Endometrium (tissue), 2 donors: ENCODE measurements around the gene NAA25.
"Not testable (repeated sequence)": the region's sequence is repeated elsewhere in the genome, so short reads cannot be mapped to it uniquely, and the experiment has no call there.

Source experiments
- FAIRE-seq: peaks from 2 replicates; lab custom pipeline; 2012; peaks lifted over from hg19 to GRCh38; lab: Jason Lieb, UNC
- donor health status: control.
- donor health status: control.

The NAA25 gene

DNA sequence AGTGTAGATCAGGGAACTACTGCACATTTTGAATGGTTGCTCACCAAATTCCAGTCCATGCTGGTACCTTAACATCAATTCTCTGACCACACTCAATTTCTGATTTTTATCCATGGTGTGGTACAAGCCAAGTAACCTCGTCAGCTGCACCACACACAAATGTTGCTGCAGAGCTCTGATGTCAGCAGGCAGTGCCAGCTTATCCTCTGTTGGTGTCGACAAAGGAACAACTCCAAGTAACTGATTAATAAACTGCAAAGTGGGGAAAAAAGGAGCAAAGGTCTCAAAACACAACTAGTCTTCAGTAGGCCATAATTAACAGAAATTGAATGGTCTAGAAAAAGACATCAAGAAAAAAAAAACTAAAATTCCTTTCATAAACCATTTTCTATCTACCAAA is 47.4 kb downstream of the NAA25 start:
- no peak for FAIRE-seq

GRCh38 chr12:112049351-112049750 is 59.2 kb downstream of the NAA25 start:
- FAIRE-seq, result no peak

GRCh38 chr12:112046003-112046402 is 62.6 kb downstream of the NAA25 start:
- no peak for FAIRE-seq

GRCh38 chr12:112036614-112037013 is 72.0 kb downstream of the NAA25 start:
- not testable (repeated sequence) for FAIRE-seq

DNA sequence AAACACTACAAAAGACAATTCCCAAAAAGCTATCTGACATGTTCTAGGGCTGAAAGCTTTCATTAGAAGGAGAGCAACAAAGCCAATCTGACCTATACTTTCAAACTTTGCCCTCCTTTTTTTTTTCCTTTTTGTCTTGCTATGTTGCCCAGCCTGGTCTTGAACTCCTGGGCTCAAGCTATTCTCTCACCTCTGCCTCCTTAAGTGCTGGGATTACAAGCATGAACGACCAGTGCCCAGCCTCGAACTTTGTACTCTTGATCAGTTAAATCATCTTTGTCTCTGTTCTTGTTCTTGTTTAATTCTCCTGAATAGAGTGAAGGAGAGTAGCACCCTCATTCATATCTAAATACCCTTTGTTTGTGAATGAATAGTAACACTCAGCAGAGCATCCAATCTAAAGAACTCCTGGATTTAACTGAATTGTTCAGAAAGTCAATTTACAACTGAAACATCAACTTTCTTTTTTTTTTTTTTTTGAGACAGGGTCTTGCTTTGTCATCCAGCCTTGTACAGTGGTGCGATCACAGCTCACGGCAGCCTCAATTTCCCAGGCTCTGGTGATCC is 73.3 kb downstream of the NAA25 start:
- FAIRE-seq, result no peak

DNA sequence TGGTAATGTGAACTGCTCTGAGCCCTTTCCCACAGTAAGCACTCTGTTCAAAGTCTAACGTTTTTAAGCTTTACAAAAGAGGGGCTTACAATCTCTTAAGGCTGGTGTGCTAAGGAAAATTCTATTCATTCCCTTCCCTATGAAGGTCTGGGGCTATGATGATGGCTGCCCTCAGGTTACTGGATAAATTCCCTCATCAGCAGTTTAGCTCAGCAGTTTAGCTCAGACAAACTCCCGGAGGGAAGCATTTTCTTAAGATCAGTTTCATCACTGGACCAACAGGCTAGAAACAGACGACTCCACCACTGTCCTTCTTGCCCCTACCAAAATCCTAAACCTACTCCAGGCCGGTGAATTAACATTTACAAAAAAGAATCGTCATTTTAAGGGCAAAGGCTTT is 76.3 kb downstream of the NAA25 start:
- FAIRE-seq, result no peak

DNA sequence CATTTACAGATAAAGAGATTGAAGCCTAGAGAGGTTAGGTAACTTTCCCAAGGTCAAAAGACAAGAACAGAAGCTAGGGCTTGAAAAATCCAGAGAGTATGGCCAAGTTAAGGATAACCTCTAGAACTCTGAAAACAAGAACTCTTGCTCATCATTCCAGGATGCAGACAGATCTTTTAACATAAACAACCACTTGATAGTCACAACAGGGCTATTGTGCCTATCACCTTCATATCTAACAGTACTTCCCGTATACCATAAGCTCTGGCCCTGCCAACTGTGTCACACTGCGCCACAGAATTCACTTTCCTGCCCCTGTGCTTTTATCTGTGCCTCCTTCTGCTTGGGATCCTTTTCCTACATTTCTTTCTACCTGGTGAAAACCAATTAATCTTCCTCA is 77.1 kb downstream of the NAA25 start:
- no peak for FAIRE-seq

GRCh38 chr12:112029301-112029700 is 79.3 kb downstream of the NAA25 start:
- FAIRE-seq, result no peak

GRCh38 chr12:112025808-112026375 is 82.7 kb downstream of the NAA25 start:
- FAIRE-seq, result no peak

DNA sequence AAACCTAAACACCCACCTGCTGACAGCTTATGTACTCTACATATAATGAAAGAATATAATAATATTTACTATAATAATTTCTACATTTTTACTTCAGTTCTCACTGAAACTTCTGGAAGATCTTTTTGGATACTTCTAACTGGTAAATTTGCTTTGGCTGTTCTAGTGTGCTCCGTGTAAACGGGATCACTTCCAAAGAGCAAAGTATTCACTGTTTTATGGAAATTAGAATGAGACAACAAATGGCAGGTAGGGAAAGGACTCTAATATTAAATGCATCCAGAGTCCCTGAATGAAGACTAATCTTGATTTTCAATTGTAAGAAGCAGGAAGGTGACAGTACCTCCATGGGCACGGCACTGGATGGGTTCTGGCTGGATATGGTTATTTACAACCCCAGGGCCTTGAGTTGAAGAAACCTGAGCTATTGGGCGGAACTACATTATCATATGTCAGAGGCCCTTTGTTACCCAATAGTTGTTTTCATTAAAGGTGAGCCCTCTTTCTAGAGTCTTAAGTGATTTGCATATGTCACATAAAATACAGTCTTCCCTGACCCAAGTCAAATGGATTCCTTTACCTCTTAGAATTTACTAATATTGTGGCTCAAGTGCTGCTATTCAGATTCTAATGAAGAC is 84.7 kb downstream of the NAA25 start:
- no peak for FAIRE-seq

- FAIRE-seq, result no peak
Observed at GRCh38 chr12:112022241-112023016, 86.2 kb downstream of the NAA25 start.

DNA sequence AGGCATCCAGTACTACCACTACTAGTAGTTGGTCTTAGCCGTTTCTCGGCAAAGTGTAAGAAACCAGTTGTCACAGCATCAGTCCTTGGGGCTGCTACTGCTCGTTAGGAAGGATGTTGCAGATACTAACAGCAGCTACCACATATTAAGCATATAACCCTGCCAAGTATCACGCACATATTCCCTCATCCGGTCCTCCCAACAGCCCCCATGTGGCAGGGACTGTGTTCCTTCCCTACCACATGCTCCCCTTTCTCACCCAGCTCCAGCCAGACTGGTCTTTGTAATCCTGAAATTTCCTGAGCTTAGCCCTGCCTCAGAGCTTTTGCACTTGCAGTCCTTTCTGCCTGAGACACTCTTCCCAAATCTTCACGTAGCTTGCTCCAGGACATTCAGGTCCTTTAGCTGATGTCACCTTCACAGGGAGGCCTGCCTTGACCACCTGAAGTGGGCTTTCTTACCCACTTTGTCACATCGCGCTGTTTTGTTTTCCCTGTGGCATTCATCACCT is 87.6 kb downstream of the NAA25 start:
- FAIRE-seq, result no peak

GRCh38 chr12:112018571-112019237 is 89.9 kb downstream of the NAA25 start:
- FAIRE-seq, result no peak

DNA sequence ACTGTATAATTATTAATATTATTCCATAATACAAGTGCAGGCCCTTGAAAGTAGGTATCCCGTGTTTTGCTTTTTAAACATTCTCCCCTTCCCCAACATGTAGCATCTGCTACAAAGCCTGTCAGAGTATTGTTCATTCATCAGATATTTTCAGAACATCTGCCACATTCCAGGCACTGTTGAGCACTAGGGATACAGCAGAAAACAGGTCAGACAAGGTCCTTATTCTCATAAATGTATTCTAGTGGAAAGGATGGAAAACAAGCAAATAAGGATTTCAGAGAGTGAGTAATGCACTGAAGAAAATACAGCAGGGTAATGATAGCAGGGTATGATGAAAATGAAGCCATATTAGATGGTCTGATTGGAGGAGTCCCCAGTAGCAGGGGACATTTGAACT is 91.5 kb downstream of the NAA25 start:
- FAIRE-seq, result no peak

GRCh38 chr12:112015938-112016337 is 92.6 kb downstream of the NAA25 start:
- no peak for FAIRE-seq

- no peak for FAIRE-seq
Observed at GRCh38 chr12:112013601-112014402, 94.8 kb downstream of the NAA25 start.

DNA sequence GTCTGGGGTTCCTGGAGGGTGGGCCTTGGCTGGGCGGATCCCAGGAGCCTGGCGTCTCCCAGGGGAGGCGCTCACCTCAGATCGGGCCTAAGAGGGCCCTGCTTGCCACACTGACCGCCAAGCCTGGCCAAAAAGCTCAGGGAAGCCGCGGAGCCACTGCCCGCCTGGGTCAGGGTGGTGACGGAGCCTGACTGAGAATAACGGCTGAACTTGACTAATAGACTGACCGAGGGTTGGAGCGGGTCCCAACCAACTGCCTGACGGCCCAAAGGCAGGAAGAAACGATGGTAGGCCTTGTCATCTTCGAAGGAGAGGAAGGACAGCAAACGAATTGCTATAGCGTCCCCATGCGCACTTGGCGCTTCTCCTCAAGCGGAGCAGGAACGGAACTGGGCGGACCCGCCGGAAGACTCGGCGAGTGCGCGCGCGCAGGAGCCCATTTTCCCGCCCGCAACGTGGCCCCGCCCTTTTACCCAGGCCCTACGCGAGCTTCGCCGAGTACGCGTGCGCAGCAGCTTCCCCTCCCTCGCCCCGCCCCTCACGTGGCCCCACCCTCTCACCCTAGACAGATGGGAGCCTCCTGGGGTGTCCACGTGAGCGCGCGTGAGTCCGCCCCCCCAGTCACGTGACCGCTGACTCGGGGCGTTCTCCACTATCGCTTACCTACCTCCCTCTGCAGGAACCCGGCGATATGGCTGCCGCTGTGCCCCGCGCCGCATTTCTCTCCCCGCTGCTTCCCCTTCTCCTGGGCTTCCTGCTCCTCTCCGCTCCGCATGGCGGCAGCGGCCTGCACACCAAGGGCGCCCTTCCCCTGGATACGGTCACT is 95.6 kb downstream of the NAA25 start, which contains the start of the genes ERP29 and TMEM116:
Gene ERP29 (plus strand): TSS at position 652 of the 826 bp plus-strand sequence. CDS start 40 bp downstream, at position 692.
Gene TMEM116 (minus strand): TSS at position 391 of the 826 bp plus-strand sequence. CDS start 7,895 bp downstream, outside the sequence.
- FAIRE-seq, result no peak

DNA sequence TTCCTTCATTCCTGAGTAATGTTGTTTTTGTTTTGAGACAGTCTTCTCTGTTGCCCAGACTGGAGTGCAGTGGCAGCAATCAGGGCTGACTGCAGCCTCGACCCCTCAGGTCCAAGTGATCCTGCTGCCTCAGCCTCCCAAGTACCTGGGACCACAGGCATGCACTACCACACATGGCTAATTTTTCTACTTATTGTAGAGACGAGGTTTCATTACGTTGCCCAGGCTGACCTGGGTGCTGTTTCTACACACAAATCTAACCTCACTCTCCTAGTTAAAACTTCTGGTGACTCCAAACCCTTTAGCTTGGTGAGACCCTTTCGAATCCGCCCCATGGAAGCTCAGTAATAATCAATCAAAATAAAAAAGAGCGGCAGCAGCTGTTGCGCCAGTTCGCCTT is 96.9 kb downstream of the NAA25 start:
- FAIRE-seq, result no peak

DNA sequence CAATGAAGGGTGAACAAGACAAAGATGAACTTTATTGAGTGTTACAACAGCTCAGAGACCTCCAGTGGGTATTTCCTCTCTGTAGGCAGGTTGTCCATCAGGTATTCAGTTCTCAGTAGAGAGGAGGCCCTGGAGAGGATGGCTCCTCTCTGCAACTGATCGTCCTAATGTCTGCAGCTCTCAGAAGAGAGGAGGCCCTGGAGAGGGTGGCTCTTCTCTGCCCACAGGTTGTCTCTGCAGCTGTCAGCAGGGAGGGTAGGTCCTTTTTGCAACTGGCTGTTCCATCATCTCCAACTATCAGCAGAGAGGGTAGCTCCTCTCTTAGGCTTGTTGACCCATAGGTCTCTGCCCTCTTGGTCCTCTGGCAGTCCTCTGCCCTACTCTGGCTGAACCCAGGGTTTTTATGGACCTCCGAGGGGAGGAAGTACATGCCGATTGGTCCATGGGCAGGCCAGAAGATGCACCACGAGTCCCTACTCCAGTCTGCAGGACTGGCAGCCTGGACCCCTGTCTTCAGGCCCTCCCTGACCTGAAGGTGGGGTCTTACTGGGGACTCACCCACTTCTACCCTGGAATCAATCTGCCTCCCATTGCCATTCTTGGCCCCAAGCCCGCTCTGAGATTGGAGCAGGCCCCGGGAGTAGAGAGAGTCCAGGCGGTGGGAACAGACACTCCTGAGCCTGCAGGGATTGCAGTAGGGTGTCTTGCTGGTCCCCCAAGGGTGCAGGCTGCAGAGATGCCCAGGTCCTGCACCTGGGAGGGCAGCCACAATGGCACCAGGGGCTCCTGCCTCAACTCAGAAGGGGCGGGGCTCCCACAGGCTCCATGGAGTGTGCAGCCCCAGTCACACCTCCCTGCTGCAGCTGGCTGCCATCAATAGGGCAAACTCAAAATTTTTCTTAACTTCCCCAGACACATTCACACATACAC is 97.9 kb downstream of the NAA25 start:
- FAIRE-seq, result no peak
